HepG2 (cell line): ENCODE results near the gene TMEM219. TPM values are rescaled to one million over a fixed set of nuclear protein-coding genes. Genes with fewer than 3 reads are reported as not detected.

Source experiments
- ARID4A ChIP-seq: sonication (generic); formaldehyde crosslinking; IDR thresholded peaks from 2 replicates; pipeline ENCODE4 v1.5.0; 2020; ENCODE audit warnings: mild to moderate bottlenecking, missing genetic modification reagents, borderline replicate concordance
- BCL3 ChIP-seq: sonication (generic); formaldehyde crosslinking; IDR thresholded peaks from 2 replicates; pipeline ENCODE4 v1.5.1; 2020; ENCODE audit warnings: mild to moderate bottlenecking, missing genetic modification reagents, moderate library complexity
- HMGXB3 ChIP-seq: sonication (generic); formaldehyde crosslinking; IDR thresholded peaks from 2 replicates; pipeline ENCODE4 v1.4.0; 2020; ENCODE audit warnings: missing genetic modification reagents, borderline replicate concordance
- KDM5B ChIP-seq: sonication (generic); formaldehyde crosslinking; IDR thresholded peaks from 2 replicates; pipeline ENCODE4 v1.4.0; 2020; ENCODE audit warnings: missing genetic modification reagents, mild to moderate bottlenecking, borderline replicate concordance
- MAFK ChIP-seq, 2 experiments: IDR thresholded peaks in 1 of 2; conservative IDR thresholded peaks in 1 of 2; 2 replicates each; pipeline ENCODE4 v1.6.1; 2011; ENCODE audit warnings: improper control_type of control experiment in 2 of 2, low read length in 2 of 2
- ZBTB43 ChIP-seq: sonication (generic); formaldehyde crosslinking; conservative IDR thresholded peaks from 2 replicates; pipeline ENCODE4 v1.4.0; 2020; ENCODE audit warnings: missing genetic modification reagents
- ZNF121 ChIP-seq: sonication (generic); formaldehyde crosslinking; IDR thresholded peaks from 2 replicates; pipeline ENCODE4 v1.5.0; 2020; ENCODE audit warnings: mild to moderate bottlenecking, missing genetic modification reagents
- ZNF737 ChIP-seq: sonication (generic); formaldehyde crosslinking; IDR thresholded peaks from 2 replicates; pipeline ENCODE4 v1.5.0; 2020; ENCODE audit warnings: missing genetic modification reagents, mild to moderate bottlenecking, borderline replicate concordance
- polyA plus RNA-seq, 8 experiments: library from polyadenylated mRNA; depleted of rRNA in 3 of 8; stranded (reverse) in 7 of 8; unstranded in 1 of 8; fragments of >200 nt; fragmentation: Illumina TruSeq in 4 of 8; extraction: Trizol in 4 of 8; gene quantifications; 2 replicates each; pipeline versions ENCODE4 v1.2.1 to v1.2.3, GENCODE V29; 2011 to 2016; ENCODE audit warnings: low read depth in 4 of 8, missing spikeins in 1 of 8, mixed read lengths in 1 of 8; ENCODE audit not compliant: insufficient read depth in 1 of 8
- total RNA-seq, 5 experiments: library from RNA; depleted of rRNA; stranded (reverse); fragments of >200 nt; fragmentation: Illumina TruSeq; extraction: Trizol; gene quantifications; 2 replicates each; pipeline ENCODE4 v1.2.3, GENCODE V29; 2016; ENCODE audit warnings: low read depth in 1 of 5

Gene TMEM219
- total and polyA plus RNA-seq, 2 of the 13 experiments (the other 11 are each of a cell fraction or from before 2014, with no cell fraction given): 105 to 115 TPM

- TF ChIP-seq ARID4A (CRISPR knock-in tag) (peak; percentile 89), ZBTB43 (no peak; the same call in 1 of the 2 replicates), KDM5B (peak; percentile 91; the same call in 1 of the 2 replicates), MAFK (conservative IDR thresholded peaks at IDR 0.05 in 1 of 2, IDR thresholded peaks at IDR 0.05 in 1 of 2; ENCODE audit: low read length in 2 of 2) (no peak), BCL3 (CRISPR knock-in tag) (peak; percentile 86; the same call in 1 of the 2 replicates), ZNF121 (CRISPR knock-in tag) (peak; percentile 11), HMGXB3 (CRISPR knock-in tag) (peak; percentile 73; the same call in 1 of the 2 replicates), ZNF737 (CRISPR knock-in tag) (peak; percentile 66; the same call in 1 of the 2 replicates)
Measured at GRCh38 chr16:29925781-29926710, 35.8 kb upstream of the TMEM219 start, which contains the start of gene KCTD13 (continued).
